ENCODE measurements around the gene TMEM229B.

Gene TMEM229B

GRCh38 chr14:67468378-67468730, 20.2 kb downstream of the TMEM229B start:
- TF ChIP-seq, protein P1, sequence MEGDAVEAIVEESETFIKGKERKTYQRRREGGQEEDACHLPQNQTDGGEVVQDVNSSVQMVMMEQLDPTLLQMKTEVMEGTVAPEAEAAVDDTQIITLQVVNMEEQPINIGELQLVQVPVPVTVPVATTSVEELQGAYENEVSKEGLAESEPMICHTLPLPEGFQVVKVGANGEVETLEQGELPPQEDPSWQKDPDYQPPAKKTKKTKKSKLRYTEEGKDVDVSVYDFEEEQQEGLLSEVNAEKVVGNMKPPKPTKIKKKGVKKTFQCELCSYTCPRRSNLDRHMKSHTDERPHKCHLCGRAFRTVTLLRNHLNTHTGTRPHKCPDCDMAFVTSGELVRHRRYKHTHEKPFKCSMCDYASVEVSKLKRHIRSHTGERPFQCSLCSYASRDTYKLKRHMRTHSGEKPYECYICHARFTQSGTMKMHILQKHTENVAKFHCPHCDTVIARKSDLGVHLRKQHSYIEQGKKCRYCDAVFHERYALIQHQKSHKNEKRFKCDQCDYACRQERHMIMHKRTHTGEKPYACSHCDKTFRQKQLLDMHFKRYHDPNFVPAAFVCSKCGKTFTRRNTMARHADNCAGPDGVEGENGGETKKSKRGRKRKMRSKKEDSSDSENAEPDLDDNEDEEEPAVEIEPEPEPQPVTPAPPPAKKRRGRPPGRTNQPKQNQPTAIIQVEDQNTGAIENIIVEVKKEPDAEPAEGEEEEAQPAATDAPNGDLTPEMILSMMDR (conservative IDR thresholded peaks at IDR 0.05; ENCODE audit: low read length): no peak
- no peak overlapping the region for H3K4me3 ChIP-seq (ENCODE audit: low read length)
- no peak for DNase-seq (ENCODE audit: low read depth)

GRCh38 chr14:67467134-67467533, 21.4 kb downstream of the TMEM229B start:
- no peak overlapping the region for H3K4me3 ChIP-seq (ENCODE audit: low read length)
- no peak for DNase-seq (ENCODE audit: low read depth)
- TF ChIP-seq, protein P1 (conservative IDR thresholded peaks at IDR 0.05; ENCODE audit: low read length): no peak

- TF ChIP-seq, protein P1 (conservative IDR thresholded peaks at IDR 0.05; ENCODE audit: low read length): no peak
- no peak for DNase-seq (ENCODE audit: low read depth)
- H3K4me3 ChIP-seq (ENCODE audit: low read length): no peak overlapping the region
Observed at GRCh38 chr14:67464879-67465278, 23.6 kb downstream of the TMEM229B start.

- TF ChIP-seq, protein P1 (conservative IDR thresholded peaks at IDR 0.05; ENCODE audit: low read length): no peak
- no peak overlapping the region for H3K4me3 ChIP-seq (ENCODE audit: low read length)
- no peak for DNase-seq (ENCODE audit: low read depth)
Observed at GRCh38 chr14:67464377-67464776, 24.1 kb downstream of the TMEM229B start.

DNA sequence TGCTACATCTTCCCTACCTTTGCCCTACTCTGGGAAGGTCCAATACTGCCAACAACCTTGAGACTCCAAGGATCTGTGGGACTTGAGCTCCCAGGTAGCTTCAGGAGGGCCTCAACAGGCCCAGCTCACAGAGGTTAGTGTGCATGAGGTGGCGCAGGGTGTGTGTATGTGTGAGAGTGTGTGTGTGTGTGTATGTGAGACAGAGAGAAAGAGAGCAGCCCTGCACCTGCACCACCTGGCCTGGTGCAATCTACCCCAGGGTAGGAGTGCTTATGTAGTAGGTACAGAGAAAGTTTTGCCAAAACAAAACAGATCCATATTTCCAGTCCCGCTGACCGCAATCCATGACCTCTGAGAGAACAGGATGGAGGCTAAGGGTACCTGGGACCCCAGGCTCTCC, 24.6 kb downstream of the TMEM229B start:
- TF ChIP-seq, protein P1 (conservative IDR thresholded peaks at IDR 0.05; ENCODE audit: low read length): no peak

GRCh38 chr14:67461996-67462395, 26.5 kb downstream of the TMEM229B start:
- H3K4me3 ChIP-seq (ENCODE audit: low read length): no peak overlapping the region
- TF ChIP-seq, protein P1 (conservative IDR thresholded peaks at IDR 0.05; ENCODE audit: low read length): no peak
- no peak for DNase-seq (ENCODE audit: low read depth)

More for the DNA sequence above, 24.6 kb downstream of the TMEM229B start:
- no peak for DNase-seq (ENCODE audit: low read depth)
- no peak overlapping the region for H3K4me3 ChIP-seq (ENCODE audit: low read length)

- TF ChIP-seq, protein P1 (conservative IDR thresholded peaks at IDR 0.05; ENCODE audit: low read length): no peak
- DNase-seq (ENCODE audit: low read depth): peak; percentile 45
- H3K4me3 ChIP-seq (ENCODE audit: low read length): no peak overlapping the region
Observed at GRCh38 chr14:67461341-67461985, 27.1 kb downstream of the TMEM229B start.
